T-cell (primary cell): Measurements from ENCODE around the gene ABHD12. TPM values are rescaled to one million over a fixed set of nuclear protein-coding genes. Genes with fewer than 3 reads are reported as not detected.

Experiments used
- ATAC-seq, 4 experiments: fragments of 200-7000 bp in 3 of 4; fragments of 150-1000 bp in 1 of 4; cut with Tn5 transposase; replicated peaks in 1 of 4; 1 replicate in 3 of 4; 2 replicates in 1 of 4; pipeline ENCODE4 v1.10.0; 2021; ENCODE audit warnings: moderate library complexity in 3 of 4, mild to moderate bottlenecking in 2 of 4, moderate number of reproducible peaks in 1 of 4
- CTCF ChIA-PET, 2 donors: fragments of 300-600 bp; sonication (Branson Sonifier 250); formaldehyde crosslinking; loops; one replicate each; lab custom pipeline; 2022; ENCODE audit warnings: antibody characterized with exemption in 2 of 2; lab: Charles Lee
- POLR2A ChIA-PET, 2 donors: fragments of 300-600 bp; sonication (Branson Sonifier 250); formaldehyde crosslinking; loops; one replicate each; lab custom pipeline; 2022; ENCODE audit warnings: antibody characterized with exemption in 2 of 2; lab: Charles Lee
- DNase-seq, 35 experiments: peaks; one replicate each; pipeline versions ENCODE4 v3.0.0 to v3.0.0-alpha.2; 2013 to 2023
- H3K27ac ChIP-seq: one replicate; pipeline ENCODE4 v1.5.1; 2013; ENCODE audit warnings: low read length
- H3K27me3 ChIP-seq, 2 experiments: replicated peaks in 1 of 2; 1 replicate in 1 of 2; 2 replicates in 1 of 2; pipeline versions ENCODE4 v1.6.1 to v1.7.0; 2013; ENCODE audit warnings: low read length in 1 of 2, mixed read lengths in 1 of 2; ENCODE audit not compliant: control insufficient read depth in 2 of 2, insufficient read depth in 2 of 2; ENCODE audit errors: extremely low read depth in 1 of 2
- H3K36me3 ChIP-seq, 2 donors: 1 replicate in 1 of 2; 2 replicates in 1 of 2; pipeline versions ENCODE4 v1.6.1 to v1.7.0; 2013; ENCODE audit warnings: low read length in 1 of 2; ENCODE audit not compliant: control insufficient read depth in 2 of 2, insufficient read depth in 1 of 2; ENCODE audit errors: extremely low read depth in 1 of 2
- H3K4me1 ChIP-seq, 2 experiments: 1 replicate in 1 of 2; 2 replicates in 1 of 2; pipeline versions ENCODE4 v1.6.1 to v1.7.0; 2013; ENCODE audit warnings: low read length in 2 of 2, mixed read lengths in 1 of 2; ENCODE audit not compliant: insufficient read depth in 2 of 2, control insufficient read depth in 1 of 2; ENCODE audit errors: extremely low read depth in 1 of 2
- H3K4me3 ChIP-seq, 2 donors: 1 replicate in 1 of 2; 2 replicates in 1 of 2; pipeline versions ENCODE4 v1.5.1 to v1.7.0; 2013; ENCODE audit warnings: mild to moderate bottlenecking in 2 of 2, low read length in 1 of 2, moderate library complexity in 1 of 2; ENCODE audit not compliant: control insufficient read depth in 1 of 2; ENCODE audit errors: extremely low read depth in 1 of 2
- H3K9me3 ChIP-seq: 2 replicates; pipeline ENCODE4 v1.7.0; 2013
- H3K27ac Mint-ChIP-seq, 2 donors: one replicate each; pipeline ENCODE4 v1.8.0; 2020 to 2021; ENCODE audit warnings: mild to moderate bottlenecking in 2 of 2, mixed read lengths in 2 of 2
- H3K27me3 Mint-ChIP-seq, 2 donors: one replicate each; pipeline ENCODE4 v1.8.0; 2021 to 2022; ENCODE audit warnings: mixed read lengths in 2 of 2
- H3K36me3 Mint-ChIP-seq: one replicate; pipeline ENCODE4 v1.8.0; 2021; ENCODE audit warnings: mixed read lengths
- H3K4me1 Mint-ChIP-seq, 3 donors: one replicate each; pipeline ENCODE4 v1.8.0; 2020 to 2022; ENCODE audit warnings: mixed read lengths in 3 of 3, mild to moderate bottlenecking in 1 of 3
- H3K4me3 Mint-ChIP-seq, 3 donors: one replicate each; pipeline ENCODE4 v1.8.0; 2020 to 2022; ENCODE audit warnings: mild to moderate bottlenecking in 3 of 3, mixed read lengths in 3 of 3, moderate library complexity in 3 of 3
- H3K9me3 Mint-ChIP-seq, 3 donors: one replicate each; pipeline ENCODE4 v1.8.0; 2020 to 2022; ENCODE audit warnings: mixed read lengths in 3 of 3
- WGBS: methylation state at CpG from one replicate; pipeline ENCODE4 v1.1.5; 2013; ENCODE audit warnings: missing lambda C conversion rate; ENCODE audit not compliant: insufficient coverage; 5-methylcytosine and 5-hydroxymethylcytosine counted together
- total RNA-seq, 35 experiments: library from RNA in 6 of 35; stranded (reverse) in 6 of 35; fragments of 120-200 nt in 1 of 35; gene quantifications; one replicate each; pipeline versions ENCODE4 v1.2.1 to v1.2.4 and lab custom pipeline; 2013 to 2026

The ABHD12 gene
- total RNA-seq, 5 donors from 2014 or later (not counting 1 experiment from before 2014, with no cell fraction given) = 19.5 to 27.7 (median 22.1) TPM

GRCh38 chr20:25259788-25260254 is 130.8 kb downstream of the ABHD12 start:
- peak; percentile 46 to 85 (median 64) for ATAC-seq
- Histone ChIP-seq H3K27ac (no peak overlapping the region), H3K27me3 (no peaks in the 10 kb centered on the region), H3K9me3 (no peaks in the 10 kb centered on the region), H3K4me1 (peaks cover 36 to 37% of the 10 kb centered on the region in 2 experiments), H3K36me3 (peaks cover 0 to 6% of the 10 kb centered on the region in 2 donors), H3K4me3 (peak overlapping the region in 1 of 2 donors; percentile 44)
- Mint-ChIP-seq H3K9me3 (peaks cover 0 to 4% (median 3%) of the 10 kb centered on the region in 3 donors), H3K27me3 (no peaks in the 10 kb centered on the region), H3K36me3 (peaks cover 37% of the 10 kb centered on the region), H3K27ac (peak overlapping the region; percentile 50 to 91), H3K4me3 (peak overlapping the region in 1 of 3 donors; percentile 54), H3K4me1 (peaks cover 32 to 66% (median 55%) of the 10 kb centered on the region in 3 donors)
- DNase-seq = peak in 24 of 35 experiments; percentile 9 to 63 (median 26)
- WGBS = 80% methylated on average over 5 of the region's 9 CpGs
- CTCF ChIA-PET = interaction anchor here in 1 of 2 donors (0.9 kb wide), 1 partner anchor 265 kb away, joined by 3 read pairs; no protein-coding TSS in a partner anchor
- POLR2A ChIA-PET = no interaction called here

- Mint-ChIP-seq H3K27me3 (no peaks in the 10 kb centered on the region), H3K36me3 (peaks cover 32% of the 10 kb centered on the region), H3K4me3 (peak overlapping the region in 1 of 3 donors; percentile 54), H3K27ac (peak overlapping the region; percentile 50 to 91), H3K9me3 (peaks cover 0 to 4% (median 3%) of the 10 kb centered on the region in 3 donors), H3K4me1 (peaks cover 36 to 70% (median 55%) of the 10 kb centered on the region in 3 donors)
- peak in 2 of 4 experiments; percentile 9 to 42 for ATAC-seq
- DNase-seq = no peak
- WGBS = 20% methylated on average over 1 of the region's 12 CpGs
- no peaks in the 10 kb centered on the region for H3K9me3 ChIP-seq
- no peaks in the 10 kb centered on the region for H3K27me3 ChIP-seq
- H3K4me3 ChIP-seq = no peak overlapping the region
- ChIA-PET CTCF (no interaction called here), POLR2A (no interaction called here)
- no peak overlapping the region for H3K27ac ChIP-seq
- H3K4me1 ChIP-seq = peaks cover 36 to 37% of the 10 kb centered on the region in 2 experiments
- peaks cover 0 to 6% of the 10 kb centered on the region in 2 donors for H3K36me3 ChIP-seq
These were observed 131.3 kb downstream of the ABHD12 start for GRCh38 chr20:25259358-25259757.

GRCh38 chr20:25258828-25259227 is 131.8 kb downstream of the ABHD12 start:
- Histone ChIP-seq H3K4me3 (peak overlapping the region in 1 of 2 donors; percentile 10), H3K27ac (no peak overlapping the region), H3K36me3 (peaks cover 0 to 6% of the 10 kb centered on the region in 2 donors), H3K27me3 (no peaks in the 10 kb centered on the region), H3K9me3 (no peaks in the 10 kb centered on the region), H3K4me1 (peaks cover 36 to 37% of the 10 kb centered on the region in 2 experiments)
- peaks cover 32% of the 10 kb centered on the region for H3K36me3 Mint-ChIP-seq
- H3K27ac Mint-ChIP-seq = peak overlapping the region; percentile 19 to 91
- peaks cover 0 to 4% (median 3%) of the 10 kb centered on the region in 3 donors for H3K9me3 Mint-ChIP-seq
- peak overlapping the region in 1 of 3 donors; percentile 32 for H3K4me3 Mint-ChIP-seq
- H3K4me1 Mint-ChIP-seq = peaks cover 36 to 70% (median 55%) of the 10 kb centered on the region in 3 donors
- WGBS = 98% methylated on average over 4 of the region's 4 CpGs
- ChIA-PET POLR2A (interaction anchor here (0.6 kb wide), 2 partner anchors 120 to 126 kb away, joined by 3 to 4 read pairs; no protein-coding TSS in a partner anchor), CTCF (no interaction called here)
- no peaks in the 10 kb centered on the region for H3K27me3 Mint-ChIP-seq
- ATAC-seq = no peak
- DNase-seq = no peak

GRCh38 chr20:25258476-25258805 is 132.2 kb downstream of the ABHD12 start:
- Histone ChIP-seq H3K4me1 (peaks cover 36 to 37% of the 10 kb centered on the region in 2 experiments), H3K27me3 (no peaks in the 10 kb centered on the region), H3K4me3 (no peak overlapping the region), H3K9me3 (no peaks in the 10 kb centered on the region), H3K27ac (no peak overlapping the region), H3K36me3 (peaks cover 0 to 6% of the 10 kb centered on the region in 2 donors)
- POLR2A ChIA-PET = interaction anchor here (0.6 kb wide), 2 partner anchors 120 to 126 kb away, joined by 3 to 4 read pairs; no protein-coding TSS in a partner anchor
- ATAC-seq = no peak
- Mint-ChIP-seq H3K27me3 (no peaks in the 10 kb centered on the region), H3K36me3 (peaks cover 32% of the 10 kb centered on the region), H3K4me3 (peak overlapping the region in 1 of 3 donors; percentile 32), H3K27ac (peak overlapping the region in 1 of 2 donors; percentile 91), H3K4me1 (peaks cover 38 to 70% (median 55%) of the 10 kb centered on the region in 3 donors), H3K9me3 (peaks cover 0 to 4% (median 3%) of the 10 kb centered on the region in 3 donors)
- CTCF ChIA-PET = no interaction called here
- WGBS = 97% methylated on average over 8 of the region's 8 CpGs
- no peak for DNase-seq

GRCh38 chr20:25257756-25258475 is 132.7 kb downstream of the ABHD12 start:
- H3K4me3 Mint-ChIP-seq = peak overlapping the region in 1 of 3 donors; percentile 32
- 93% methylated on average over 3 of the region's 10 CpGs for WGBS
- ChIA-PET CTCF (no interaction called here), POLR2A (interaction anchor here in 1 of 2 donors (0.6 kb wide), 1 partner anchor 127 kb away, joined by 3 read pairs; no protein-coding TSS in a partner anchor)
- Histone ChIP-seq H3K36me3 (peaks cover 0 to 6% of the 10 kb centered on the region in 2 donors), H3K4me1 (peaks cover 36 to 37% of the 10 kb centered on the region in 2 experiments), H3K27ac (no peak overlapping the region), H3K27me3 (no peaks in the 10 kb centered on the region), H3K9me3 (no peaks in the 10 kb centered on the region), H3K4me3 (no peak overlapping the region)
- no peak for DNase-seq
- peaks cover 38 to 68% (median 50%) of the 10 kb centered on the region in 3 donors for H3K4me1 Mint-ChIP-seq
- peak overlapping the region in 1 of 2 donors; percentile 91 for H3K27ac Mint-ChIP-seq
- no peak for ATAC-seq
- H3K27me3 Mint-ChIP-seq = no peaks in the 10 kb centered on the region
- peaks cover 28% of the 10 kb centered on the region for H3K36me3 Mint-ChIP-seq
- H3K9me3 Mint-ChIP-seq = no peaks in the 10 kb centered on the region

- Mint-ChIP-seq H3K36me3 (peaks cover 28% of the 10 kb centered on the region), H3K9me3 (no peaks in the 10 kb centered on the region), H3K27me3 (no peaks in the 10 kb centered on the region), H3K4me3 (no peak overlapping the region), H3K4me1 (peaks cover 41 to 74% (median 52%) of the 10 kb centered on the region in 3 donors), H3K27ac (peak overlapping the region; percentile 3 to 71)
- ATAC-seq (no peak), DNase-seq (no peak)
- H3K4me1 ChIP-seq = peaks cover 36 to 37% of the 10 kb centered on the region in 2 experiments
- peaks cover 0 to 9% of the 10 kb centered on the region in 2 donors for H3K36me3 ChIP-seq
- H3K9me3 ChIP-seq = no peaks in the 10 kb centered on the region
- CTCF ChIA-PET = no interaction called here
- H3K27ac ChIP-seq = no peak overlapping the region
- no peak overlapping the region for H3K4me3 ChIP-seq
- POLR2A ChIA-PET = no interaction called here
- no peaks in the 10 kb centered on the region for H3K27me3 ChIP-seq
- WGBS = 50% methylated on average over 1 of the region's 5 CpGs
These were observed 133.5 kb downstream of the ABHD12 start for GRCh38 chr20:25257130-25257529.
